ENCODE measurements around the gene CPZ. TPM values are rescaled to one million over a fixed set of nuclear protein-coding genes. Genes with fewer than 3 reads are reported as not detected.

Gene CPZ
- total and polyA plus RNA-seq, 12 donors, result 0.53 to 6.4 (median 3.9) TPM

DNA sequence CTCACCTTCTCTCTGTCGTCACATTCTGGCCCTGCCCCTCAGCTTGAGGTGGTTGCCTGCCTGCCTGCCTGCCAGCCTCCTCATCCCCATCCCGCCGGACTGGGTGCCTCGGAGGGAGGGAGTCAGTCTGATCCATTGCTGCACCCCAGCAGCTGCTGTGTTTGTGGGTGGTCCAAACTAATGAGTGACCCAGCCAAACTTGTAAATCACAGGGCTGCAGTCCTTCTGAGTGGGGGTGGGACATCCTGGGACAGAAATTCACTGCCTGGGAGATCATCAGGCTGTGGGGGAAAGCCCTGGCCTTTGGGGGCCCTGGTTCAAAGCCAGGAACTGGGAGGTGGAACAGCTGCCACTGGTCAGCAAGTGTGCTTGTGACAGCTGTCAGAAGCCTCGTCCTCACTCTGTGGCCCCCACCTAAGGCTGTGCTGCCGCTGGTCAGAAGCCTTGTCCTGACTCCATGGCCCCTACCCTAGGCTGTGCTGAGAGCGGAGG, 6.8 kb upstream of the CPZ start:
- Histone ChIP-seq H3K27ac (no peak overlapping the region), H3K4me3 (no peak overlapping the region), H3K27me3 (peaks cover 10% of the 10 kb centered on the region), H3K4me1 (replicated peaks in 1 of 2) (no peaks in the 10 kb centered on the region), H3K9me3 (replicated peaks in 1 of 3) (no peaks in the 10 kb centered on the region), H3K36me3 (replicated peaks in 1 of 2) (no peaks in the 10 kb centered on the region)
- no peak for DNase-seq
- intact Hi-C loops (cut with DNase I), result no loop called here
- TF ChIP-seq CTCF (IDR thresholded peaks at IDR 0.05), result no peak
- 27 to 35% (median 31%) methylated on average over 3 to 7 of the region's 7 CpGs for WGBS, 4 donors

DNA sequence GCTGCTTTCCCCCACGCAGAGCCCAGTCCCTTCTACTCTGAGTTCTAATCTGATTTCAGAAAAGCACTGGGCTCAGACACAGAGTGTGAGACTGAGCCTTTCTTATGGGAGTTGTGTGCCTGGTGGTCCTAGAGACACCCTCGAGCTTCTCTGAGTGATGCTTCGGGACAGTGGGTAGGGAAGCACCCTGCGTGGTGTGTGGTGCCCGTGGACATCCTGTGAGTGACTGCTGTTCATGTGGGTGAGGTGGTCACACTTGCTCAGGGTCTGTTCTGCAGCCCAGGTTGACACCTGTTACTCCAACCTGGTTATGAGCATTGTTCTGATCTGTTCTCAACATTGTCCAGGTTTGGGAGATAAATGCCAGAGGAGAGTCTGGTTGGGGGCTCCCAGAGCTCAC, 6.3 kb upstream of the CPZ start:
- H3K27me3 ChIP-seq, result peaks cover 7% of the 10 kb centered on the region
- no peak overlapping the region for H3K27ac ChIP-seq
- intact Hi-C loops (cut with DNase I), result no loop called here
- no peaks in the 10 kb centered on the region for H3K4me1 ChIP-seq (replicated peaks in 1 of 2)
- WGBS, 4 donors, result 45 to 70% (median 54%) methylated on average over 4 to 5 of the region's 5 CpGs
- DNase-seq, result no peak
- no peaks in the 10 kb centered on the region for H3K9me3 ChIP-seq (replicated peaks in 1 of 3)
- H3K4me3 ChIP-seq, result no peak overlapping the region
- H3K36me3 ChIP-seq (replicated peaks in 1 of 2), result no peaks in the 10 kb centered on the region
- no peak for TF ChIP-seq POLR2A (IDR thresholded peaks at IDR 0.05)
- TF ChIP-seq CTCF (IDR thresholded peaks at IDR 0.05), result no peak

- WGBS, 4 donors, result 75 to 85% (median 79%) methylated on average over 12 to 37 of the region's 37 CpGs
- no peaks in the 10 kb centered on the region for H3K36me3 ChIP-seq (replicated peaks in 1 of 2)
- intact Hi-C loops (cut with DNase I), result no loop called here
- DNase-seq, result no peak
- H3K27me3 ChIP-seq, result peaks cover 5% of the 10 kb centered on the region
- H3K4me3 ChIP-seq, result no peak overlapping the region
- no peak overlapping the region for H3K27ac ChIP-seq
- TF ChIP-seq POLR2A (IDR thresholded peaks at IDR 0.05) (no peak), CTCF (IDR thresholded peaks at IDR 0.05) (no peak)
- H3K9me3 ChIP-seq (replicated peaks in 1 of 3), result no peaks in the 10 kb centered on the region
- no peaks in the 10 kb centered on the region for H3K4me1 ChIP-seq (replicated peaks in 1 of 2)
Observed at GRCh38 chr4:8586671-8587468, 5.7 kb upstream of the CPZ start.

DNA sequence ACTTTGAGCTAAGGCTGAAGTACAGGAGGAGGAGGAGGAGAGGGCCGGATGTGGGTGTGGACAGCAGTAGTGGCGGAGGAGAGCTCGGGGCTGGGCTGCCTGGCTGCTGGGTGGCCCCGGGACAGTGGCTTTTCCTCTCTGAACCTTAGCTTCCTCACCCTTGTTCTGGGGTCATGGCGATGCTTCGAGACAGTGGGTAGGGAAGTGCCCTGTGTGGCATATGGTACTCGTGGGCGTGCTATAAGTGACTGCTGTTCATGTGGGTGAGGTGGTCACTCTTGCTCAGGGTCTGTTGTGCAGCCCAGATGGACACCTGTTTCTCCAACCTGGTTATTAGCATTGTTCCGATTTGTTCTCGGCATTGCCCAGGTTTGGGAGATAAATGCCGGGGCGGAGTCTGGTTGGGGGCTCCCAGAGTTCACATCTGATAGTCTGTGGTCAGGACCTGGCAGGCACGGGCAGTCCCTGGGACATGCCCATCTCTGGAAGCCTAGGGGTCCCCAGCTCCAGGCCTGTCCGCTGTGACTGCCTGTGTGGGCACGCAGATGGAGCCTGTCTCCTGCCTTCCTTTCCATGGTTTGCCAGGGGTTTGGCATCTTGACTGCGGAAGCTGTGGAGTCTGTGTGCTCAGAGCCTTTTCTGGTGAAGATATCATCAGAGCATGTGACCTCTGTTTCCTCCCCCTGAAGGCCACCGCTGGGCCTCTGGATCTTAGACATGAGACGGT, 4.9 kb upstream of the CPZ start:
- TF ChIP-seq CTCF (IDR thresholded peaks at IDR 0.05) (no peak), POLR2A (IDR thresholded peaks at IDR 0.05) (no peak)
- Histone ChIP-seq H3K27ac (no peak overlapping the region), H3K27me3 (peaks cover 13% of the 10 kb centered on the region), H3K9me3 (replicated peaks in 1 of 3) (no peaks in the 10 kb centered on the region), H3K4me1 (replicated peaks in 1 of 2) (no peaks in the 10 kb centered on the region), H3K4me3 (no peak overlapping the region), H3K36me3 (replicated peaks in 1 of 2) (no peaks in the 10 kb centered on the region)
- intact Hi-C loops (cut with DNase I), result no loop called here
- WGBS, 4 donors, result 70 to 90% (median 77%) methylated on average over 10 to 18 of the region's 18 CpGs
- DNase-seq, result no peak

Measured in adrenal gland (tissue), 12 donors.